Measurements from ENCODE around the gene TPRKB. TPM values are rescaled to one million over a fixed set of nuclear protein-coding genes. Genes with fewer than 3 reads are reported as not detected.
"Not testable (repeated sequence)": the region's sequence is repeated elsewhere in the genome, so short reads cannot be mapped to it uniquely, and the experiment has no call there.

The TPRKB gene
- total RNA-seq, 1 donor from 2014 or later = 86.8 TPM

DNA sequence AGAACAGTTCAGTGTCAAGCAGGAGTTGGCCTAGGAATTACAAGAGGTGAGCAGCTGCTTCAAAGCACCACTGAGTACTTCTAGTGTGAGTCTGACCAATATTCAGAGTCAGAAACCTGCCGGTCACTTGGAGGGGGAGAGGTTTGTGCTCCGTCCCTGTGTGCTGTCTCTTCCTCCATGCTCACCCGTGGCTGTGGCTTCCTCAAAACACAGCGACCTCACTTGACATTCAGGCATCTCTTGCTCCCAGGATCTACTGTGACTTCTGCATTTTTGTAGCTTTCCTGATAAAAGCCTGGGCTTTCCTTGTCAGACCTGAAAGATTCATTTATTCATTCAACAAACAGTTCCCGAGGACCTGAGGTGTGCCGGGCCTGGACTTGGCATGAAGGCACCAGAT is 32.9 kb downstream of the TPRKB start:
- no peak for DNase-seq (ENCODE audit: low read depth)
- Histone ChIP-seq H3K36me3 (ENCODE audit: control insufficient read depth, insufficient read depth, low read length) (no peaks in the 10 kb centered on the region), H3K4me3 (ENCODE audit: low read depth, low read length) (no peak overlapping the region), H3K27me3 (ENCODE audit: control insufficient read depth, insufficient read depth, low read length) (no peaks in the 10 kb centered on the region)
- TF ChIP-seq, protein P1, sequence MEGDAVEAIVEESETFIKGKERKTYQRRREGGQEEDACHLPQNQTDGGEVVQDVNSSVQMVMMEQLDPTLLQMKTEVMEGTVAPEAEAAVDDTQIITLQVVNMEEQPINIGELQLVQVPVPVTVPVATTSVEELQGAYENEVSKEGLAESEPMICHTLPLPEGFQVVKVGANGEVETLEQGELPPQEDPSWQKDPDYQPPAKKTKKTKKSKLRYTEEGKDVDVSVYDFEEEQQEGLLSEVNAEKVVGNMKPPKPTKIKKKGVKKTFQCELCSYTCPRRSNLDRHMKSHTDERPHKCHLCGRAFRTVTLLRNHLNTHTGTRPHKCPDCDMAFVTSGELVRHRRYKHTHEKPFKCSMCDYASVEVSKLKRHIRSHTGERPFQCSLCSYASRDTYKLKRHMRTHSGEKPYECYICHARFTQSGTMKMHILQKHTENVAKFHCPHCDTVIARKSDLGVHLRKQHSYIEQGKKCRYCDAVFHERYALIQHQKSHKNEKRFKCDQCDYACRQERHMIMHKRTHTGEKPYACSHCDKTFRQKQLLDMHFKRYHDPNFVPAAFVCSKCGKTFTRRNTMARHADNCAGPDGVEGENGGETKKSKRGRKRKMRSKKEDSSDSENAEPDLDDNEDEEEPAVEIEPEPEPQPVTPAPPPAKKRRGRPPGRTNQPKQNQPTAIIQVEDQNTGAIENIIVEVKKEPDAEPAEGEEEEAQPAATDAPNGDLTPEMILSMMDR (IDR thresholded peaks at IDR 0.05; ENCODE audit: insufficient read depth, low read length, poor library complexity, severe bottlenecking) = no peak

DNA sequence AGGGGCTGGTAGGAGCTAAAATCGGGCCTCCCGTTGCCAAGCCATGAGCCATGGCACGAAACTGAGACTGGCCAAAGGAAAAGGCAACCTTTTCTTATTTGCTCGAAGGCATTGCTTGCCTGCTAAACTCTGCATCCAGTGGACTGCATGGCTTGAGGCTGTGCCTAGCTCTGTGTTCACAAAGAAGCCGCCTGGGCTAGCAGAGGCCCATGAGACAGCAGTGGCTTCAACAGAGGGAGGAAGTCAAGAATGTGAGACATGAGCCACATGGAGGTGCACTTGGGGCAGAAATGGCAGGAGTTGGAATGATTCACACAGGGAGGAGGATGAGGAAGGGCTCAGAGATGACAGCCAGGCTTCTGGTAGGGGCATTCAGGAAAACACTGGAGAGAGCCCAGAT is 33.5 kb downstream of the TPRKB start:
- H3K36me3 ChIP-seq (ENCODE audit: control insufficient read depth, insufficient read depth, low read length) = no peaks in the 10 kb centered on the region
- TF ChIP-seq, protein P1 (IDR thresholded peaks at IDR 0.05; ENCODE audit: insufficient read depth, low read length, poor library complexity, severe bottlenecking) = no peak
- no peak overlapping the region for H3K4me3 ChIP-seq (ENCODE audit: low read depth, low read length)
- DNase-seq (ENCODE audit: low read depth) = no peak
- H3K27me3 ChIP-seq (ENCODE audit: control insufficient read depth, insufficient read depth, low read length) = no peaks in the 10 kb centered on the region

DNA sequence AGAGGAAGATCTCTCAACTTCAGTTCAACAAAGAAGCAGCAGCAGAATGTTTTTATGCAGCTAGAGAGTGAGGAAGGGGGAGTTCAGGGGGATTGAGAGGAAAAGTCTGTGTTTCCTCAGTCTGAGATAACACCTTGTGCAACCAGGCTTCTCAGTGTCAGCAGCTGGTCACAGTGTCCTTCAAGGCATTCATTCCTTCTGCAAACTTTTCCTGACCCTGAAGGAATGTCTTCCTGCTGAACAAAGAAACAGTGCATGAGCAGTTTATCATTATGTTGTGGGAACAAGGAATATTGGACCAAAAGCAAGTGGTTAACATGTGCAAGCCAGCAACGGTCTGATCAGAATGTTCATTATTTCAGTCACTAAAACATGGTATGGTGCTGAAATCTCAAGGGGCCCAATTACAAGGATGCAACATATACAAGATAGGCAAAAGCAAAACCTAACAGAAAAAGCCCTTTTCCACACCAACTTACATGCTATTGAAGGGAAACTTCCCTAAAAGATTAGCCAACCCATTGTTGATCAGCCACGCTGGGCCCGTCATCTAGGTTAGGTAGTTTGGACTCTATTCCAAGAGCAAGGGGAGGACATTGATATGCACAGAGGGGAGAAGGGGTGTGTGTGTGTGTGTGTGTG is 34.2 kb downstream of the TPRKB start:
- not testable (repeated sequence) for H3K27me3 ChIP-seq (ENCODE audit: control insufficient read depth, insufficient read depth, low read length); DNase-seq (ENCODE audit: low read depth); H3K36me3 ChIP-seq (ENCODE audit: control insufficient read depth, insufficient read depth, low read length); H3K4me3 ChIP-seq (ENCODE audit: low read depth, low read length)

DNA sequence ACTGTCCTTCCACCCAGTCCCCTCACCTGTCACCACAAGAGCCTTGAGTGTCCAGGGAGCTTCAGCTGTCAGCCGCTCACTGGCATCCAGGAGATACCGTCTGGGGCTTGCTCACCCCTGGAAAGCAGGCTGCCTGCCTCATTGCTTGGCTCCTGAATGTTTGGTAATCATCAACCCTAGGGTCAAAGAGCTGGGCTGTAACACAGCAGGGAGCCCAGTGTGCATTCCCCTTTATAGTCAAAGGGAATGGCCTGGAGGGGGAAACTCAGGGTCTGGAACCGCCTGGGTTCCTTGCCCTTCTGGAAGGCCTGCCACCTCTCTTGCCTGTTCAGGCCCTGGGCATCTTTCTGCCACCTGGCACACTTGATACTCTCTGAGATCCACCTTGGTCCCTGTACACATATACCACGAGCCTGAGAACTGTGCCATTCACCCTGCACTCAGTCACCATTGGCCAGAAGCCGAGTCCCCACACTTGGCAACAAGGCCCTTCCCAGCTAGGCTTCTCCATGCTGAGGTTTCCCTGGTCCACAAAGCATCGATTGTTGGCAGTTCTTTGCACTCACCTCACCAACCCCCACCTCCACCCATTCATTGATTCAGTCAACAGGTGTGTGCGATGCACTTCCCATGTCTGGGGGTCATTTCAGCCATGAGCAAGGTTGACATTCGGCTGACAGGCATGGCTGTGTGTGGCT is 35.0 kb downstream of the TPRKB start:
- no peaks in the 10 kb centered on the region for H3K27me3 ChIP-seq (ENCODE audit: control insufficient read depth, insufficient read depth, low read length)
- DNase-seq (ENCODE audit: low read depth) = no peak
- no peaks in the 10 kb centered on the region for H3K36me3 ChIP-seq (ENCODE audit: control insufficient read depth, insufficient read depth, low read length)
- TF ChIP-seq, protein P1 (IDR thresholded peaks at IDR 0.05; ENCODE audit: insufficient read depth, low read length, poor library complexity, severe bottlenecking) = no peak
- H3K4me3 ChIP-seq (ENCODE audit: low read depth, low read length) = no peak overlapping the region

DNA sequence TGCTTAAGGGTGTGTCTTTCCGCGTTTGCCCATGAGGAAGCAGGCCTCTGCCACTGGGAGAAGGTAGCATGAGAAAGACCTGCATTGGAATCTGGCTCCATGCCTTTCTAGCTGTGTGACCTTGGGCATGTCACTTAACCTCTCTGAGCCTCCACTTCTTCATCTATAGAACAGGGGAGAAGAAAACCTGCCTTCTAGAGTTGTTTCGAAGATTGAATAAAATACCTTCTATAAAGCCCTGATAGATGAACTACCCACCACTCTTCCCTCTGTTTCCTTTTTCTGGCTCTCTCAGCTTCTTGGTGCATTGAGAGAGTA is 35.7 kb downstream of the TPRKB start:
- H3K4me3 ChIP-seq (ENCODE audit: low read depth, low read length); H3K36me3 ChIP-seq (ENCODE audit: control insufficient read depth, insufficient read depth, low read length); H3K27me3 ChIP-seq (ENCODE audit: control insufficient read depth, insufficient read depth, low read length); DNase-seq (ENCODE audit: low read depth): not testable (repeated sequence)

DNA sequence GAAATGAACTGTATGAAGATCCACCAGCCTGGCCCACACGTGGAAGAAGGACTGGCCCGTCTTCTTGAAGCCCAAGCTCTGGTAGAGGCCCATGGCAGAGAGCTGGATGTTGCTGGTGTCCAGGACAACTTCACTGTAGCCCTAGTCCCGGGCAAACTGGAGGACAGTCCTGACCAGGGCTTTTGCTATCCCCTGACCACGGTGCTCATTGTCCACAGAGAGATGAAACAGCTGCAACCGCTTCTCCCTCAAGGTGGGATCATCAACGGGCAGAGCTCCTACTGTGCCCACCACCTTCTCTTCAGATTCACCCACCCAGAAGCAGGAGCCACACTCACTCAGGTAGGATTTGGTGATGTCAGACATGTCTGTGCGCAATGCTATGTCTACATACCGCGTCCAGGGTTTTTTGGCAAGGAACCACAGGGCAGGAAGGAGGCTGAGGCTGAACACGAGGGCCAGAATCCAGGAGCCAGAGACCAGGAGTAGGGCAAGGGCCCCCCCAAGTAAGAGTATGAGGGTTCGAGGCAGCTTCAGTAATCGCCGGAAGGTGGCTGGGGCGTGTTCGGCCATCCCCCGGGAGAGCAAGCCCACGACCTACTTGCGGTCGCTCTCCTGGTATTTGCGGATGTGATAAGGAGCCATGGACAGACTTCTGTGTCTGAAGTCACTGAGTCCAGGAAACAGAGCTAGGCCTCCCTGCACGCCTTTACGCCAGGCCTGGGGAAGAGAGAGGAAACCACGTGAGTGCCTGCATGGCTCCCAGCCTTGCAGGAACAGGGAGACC is 36.3 kb downstream of the TPRKB start:
- no peak for DNase-seq (ENCODE audit: low read depth)
- Histone ChIP-seq H3K27me3 (ENCODE audit: control insufficient read depth, insufficient read depth, low read length) (no peaks in the 10 kb centered on the region), H3K36me3 (ENCODE audit: control insufficient read depth, insufficient read depth, low read length) (no peaks in the 10 kb centered on the region), H3K4me3 (ENCODE audit: low read depth, low read length) (no peak overlapping the region)
- TF ChIP-seq, protein P1 (IDR thresholded peaks at IDR 0.05; ENCODE audit: insufficient read depth, low read length, poor library complexity, severe bottlenecking) = no peak

Data from kidney epithelial cell (primary cell).